Measurements from ENCODE around the gene TIPRL.

Gene TIPRL

GRCh38 chr1:168230709-168231108 lies 51.9 kb downstream of the TIPRL start:
- TF ChIP-seq CTCF (IDR thresholded peaks at IDR 0.05; ENCODE audit: low read depth, low read length, missing control alignments): no peak
- no peak overlapping the region for H3K4me3 ChIP-seq (replicated peaks; ENCODE audit: low read depth, low read length)
- no peak for DNase-seq (ENCODE audit: extremely low read depth, low read depth)

- no peak overlapping the region for H3K4me3 ChIP-seq (replicated peaks; ENCODE audit: low read depth, low read length)
- DNase-seq (ENCODE audit: extremely low read depth, low read depth): peak; percentile 25
- peak; percentile 76 for TF ChIP-seq CTCF (IDR thresholded peaks at IDR 0.05; ENCODE audit: low read depth, low read length, missing control alignments)
Measured at GRCh38 chr1:168234846-168235547, 56.2 kb downstream of the TIPRL start.

- DNase-seq (ENCODE audit: extremely low read depth, low read depth): no peak
- TF ChIP-seq CTCF (IDR thresholded peaks at IDR 0.05; ENCODE audit: low read depth, low read length, missing control alignments): no peak
- H3K4me3 ChIP-seq (replicated peaks; ENCODE audit: low read depth, low read length): no peak overlapping the region
Measured at GRCh38 chr1:168235548-168235885, 56.8 kb downstream of the TIPRL start.

- DNase-seq (ENCODE audit: extremely low read depth, low read depth): no peak
- H3K4me3 ChIP-seq (replicated peaks; ENCODE audit: low read depth, low read length): no peak overlapping the region
- no peak for TF ChIP-seq CTCF (IDR thresholded peaks at IDR 0.05; ENCODE audit: low read depth, low read length, missing control alignments)
Measured at GRCh38 chr1:168235937-168236336, 57.2 kb downstream of the TIPRL start.

GRCh38 chr1:168236836-168237611 lies 58.3 kb downstream of the TIPRL start:
- DNase-seq (ENCODE audit: extremely low read depth, low read depth): no peak
- no peak overlapping the region for H3K4me3 ChIP-seq (replicated peaks; ENCODE audit: low read depth, low read length)
- no peak for TF ChIP-seq CTCF (IDR thresholded peaks at IDR 0.05; ENCODE audit: low read depth, low read length, missing control alignments)

- no peak for TF ChIP-seq CTCF (IDR thresholded peaks at IDR 0.05; ENCODE audit: low read depth, low read length, missing control alignments)
- H3K4me3 ChIP-seq (replicated peaks; ENCODE audit: low read depth, low read length): no peak overlapping the region
- DNase-seq (ENCODE audit: extremely low read depth, low read depth): no peak
Measured at GRCh38 chr1:168243198-168243597, 64.4 kb downstream of the TIPRL start.
